Left kidney (tissue), 8 donors: ENCODE data around the gene INAVA. TPM values are rescaled to one million over a fixed set of nuclear protein-coding genes. Genes with fewer than 3 reads are reported as not detected.

Experiments used
- DNase-seq: peaks from one replicate; pipeline ENCODE4 v3.0.0-alpha.2; 2013
- long read RNA-seq, 8 donors: transcript quantifications; one replicate each; lab custom pipeline, GENCODE V29; 2026
- polyA plus RNA-seq: library from polyadenylated mRNA; unstranded; fragments of 120-200 nt; gene quantifications from one replicate; pipeline ENCODE4 v1.2.1, GENCODE V29; 2013; ENCODE audit not compliant: insufficient read length

INAVA gene, protein sequence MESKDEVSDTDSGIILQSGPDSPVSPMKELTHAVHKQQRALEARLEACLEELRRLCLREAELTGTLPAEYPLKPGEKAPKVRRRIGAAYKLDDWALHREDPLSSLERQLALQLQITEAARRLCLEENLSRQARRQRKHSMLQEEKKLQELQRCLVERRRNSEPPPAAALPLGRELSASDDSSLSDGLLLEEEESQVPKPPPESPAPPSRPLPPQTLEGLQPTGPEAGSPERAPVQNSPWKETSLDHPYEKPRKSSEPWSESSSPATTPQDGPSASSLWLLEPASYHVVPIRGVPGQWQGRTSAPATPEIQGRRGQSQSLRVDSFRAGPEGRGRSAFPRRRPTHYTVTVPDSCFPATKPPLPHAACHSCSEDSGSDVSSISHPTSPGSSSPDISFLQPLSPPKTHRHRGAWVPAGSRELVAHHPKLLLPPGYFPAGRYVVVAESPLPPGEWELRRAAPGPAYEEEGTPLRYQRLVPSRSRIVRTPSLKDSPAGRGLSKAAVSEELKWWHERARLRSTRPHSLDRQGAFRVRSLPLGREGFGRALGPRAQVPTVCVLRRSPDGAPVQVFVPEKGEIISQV
- 33.8 TPM for polyA plus RNA-seq
- long read RNA-seq, donor 1, full-length matches to known transcripts: 5 of 5 reads
- long read RNA-seq, donor 1, partial matches to known transcripts: 0 of 5 reads
- long read RNA-seq, donor 1, other reads (novel, unspliced or antisense): 0 of 5 reads
- long read RNA-seq, donor 2, full-length matches to known transcripts: 1 of 1 reads
- long read RNA-seq, donor 2, partial matches to known transcripts: 0 of 1 reads
- long read RNA-seq, donor 2, other reads (novel, unspliced or antisense): 0 of 1 reads
- long read RNA-seq, donor 3, full-length matches to known transcripts: 1 of 1 reads
- long read RNA-seq, donor 3, partial matches to known transcripts: 0 of 1 reads
- long read RNA-seq, donor 3, other reads (novel, unspliced or antisense): 0 of 1 reads
- long read RNA-seq, donor 4: 0 reads
- long read RNA-seq, donor 5, full-length matches to known transcripts: 3 of 3 reads
- long read RNA-seq, donor 5, partial matches to known transcripts: 0 of 3 reads
- long read RNA-seq, donor 5, other reads (novel, unspliced or antisense): 0 of 3 reads
- long read RNA-seq, donor 6, full-length matches to known transcripts: 3 of 3 reads
- long read RNA-seq, donor 6, partial matches to known transcripts: 0 of 3 reads
- long read RNA-seq, donor 6, other reads (novel, unspliced or antisense): 0 of 3 reads
- long read RNA-seq, donor 7, partial matches to known transcripts: 0 of 3 reads
- long read RNA-seq, donor 7, other reads (novel, unspliced or antisense): 0 of 3 reads
- long read RNA-seq, donor 8: 0 reads

DNA sequence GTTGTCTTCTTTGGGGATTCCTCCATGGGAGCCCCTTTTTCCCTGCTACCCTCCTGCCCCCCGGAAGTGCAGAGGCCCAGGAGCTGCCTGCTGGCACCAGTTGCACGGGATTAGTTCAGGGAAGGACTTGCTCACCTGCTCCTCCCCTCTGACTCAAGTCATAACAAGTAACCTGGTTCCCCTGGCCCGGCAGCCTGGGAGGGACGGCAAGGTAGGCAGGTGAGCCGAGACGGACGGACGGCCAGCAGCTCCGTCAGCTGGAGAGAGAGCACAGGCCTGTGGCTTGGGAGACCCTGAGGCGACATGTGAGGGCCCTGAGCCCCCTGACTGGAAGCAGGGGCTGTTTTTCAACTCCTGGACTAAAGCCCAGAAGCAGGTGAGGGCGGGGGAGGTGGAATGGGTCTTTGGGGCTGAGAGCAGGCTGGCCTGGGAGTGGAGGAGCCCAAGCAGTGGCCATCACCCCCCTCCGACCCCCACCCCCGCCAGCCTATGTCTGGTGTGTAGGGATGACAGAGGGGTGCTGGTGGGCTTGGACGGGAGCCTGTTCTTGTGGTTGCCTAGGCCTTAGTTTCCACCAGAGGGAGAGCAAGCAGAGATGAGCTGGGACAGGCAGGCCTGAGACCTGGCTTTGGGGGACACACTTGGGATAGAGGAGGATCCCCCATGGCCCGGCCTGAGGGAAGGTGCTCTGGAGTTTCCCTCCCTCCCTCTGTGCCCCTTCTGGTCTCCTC, at the start of gene INAVA:
TSS of gene INAVA (plus strand) at position 189 of the 731 bp plus-strand sequence. CDS start 3,501 bp downstream, outside the sequence.
- DNase-seq: no peak

DNA sequence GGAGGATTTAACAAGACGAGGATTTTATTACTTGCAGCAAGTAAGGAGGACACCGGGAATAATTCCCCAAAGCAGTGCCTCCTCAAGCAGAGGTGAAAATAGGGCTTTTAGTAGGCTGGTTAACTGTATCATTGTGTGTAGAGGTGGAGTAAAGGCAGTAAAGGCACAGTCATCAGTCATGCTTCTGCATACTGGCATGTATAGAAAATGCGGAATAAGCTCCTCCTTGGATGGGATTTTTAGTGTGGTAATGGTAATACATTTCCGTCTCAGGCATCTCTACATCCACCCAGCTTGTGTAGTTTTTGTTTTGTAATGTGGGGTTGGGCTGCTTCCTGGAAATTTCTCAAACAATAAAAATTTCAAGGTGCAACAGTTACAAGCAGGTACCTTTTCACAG, 49.3 kb upstream of the INAVA start:
- DNase-seq: no peak

DNA sequence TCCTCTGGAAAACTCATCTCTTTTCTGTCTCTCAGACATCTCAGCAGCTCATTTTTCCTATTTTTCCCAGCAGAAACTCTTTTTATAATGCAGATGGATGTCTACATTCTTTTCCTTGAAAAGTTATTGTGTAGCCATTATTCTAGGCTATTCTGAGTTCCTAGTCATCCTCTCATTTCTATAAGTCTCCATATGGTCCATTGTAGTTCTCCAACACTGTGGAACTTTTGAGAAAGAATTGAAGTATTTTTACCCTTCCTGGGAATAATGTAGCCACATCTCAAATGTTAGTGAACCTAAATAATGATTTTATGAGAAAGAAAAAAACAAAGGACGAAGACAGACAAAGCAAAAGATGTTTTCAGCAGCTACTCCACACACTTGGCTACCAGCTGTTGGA, 48.3 kb upstream of the INAVA start:
- no peak for DNase-seq

DNA sequence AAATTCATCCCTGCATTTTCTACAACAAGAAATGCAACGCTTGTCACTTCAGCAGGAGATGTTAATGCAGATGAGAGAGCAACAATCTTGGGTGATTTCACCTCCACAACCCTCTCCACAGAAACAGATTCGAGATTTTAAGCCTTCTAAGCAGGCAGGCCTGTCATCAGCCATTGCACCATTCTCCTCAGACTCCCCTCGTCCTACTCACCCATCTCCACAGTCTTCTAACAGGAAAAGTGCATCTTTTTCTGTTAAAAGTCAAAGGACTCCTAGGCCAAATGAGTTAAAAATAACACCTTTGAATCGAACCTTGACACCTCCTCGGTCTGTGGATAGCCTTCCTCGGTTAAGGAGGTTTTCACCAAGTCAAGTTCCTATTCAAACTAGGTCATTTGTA, 45.3 kb upstream of the INAVA start:
- DNase-seq: no peak

DNA sequence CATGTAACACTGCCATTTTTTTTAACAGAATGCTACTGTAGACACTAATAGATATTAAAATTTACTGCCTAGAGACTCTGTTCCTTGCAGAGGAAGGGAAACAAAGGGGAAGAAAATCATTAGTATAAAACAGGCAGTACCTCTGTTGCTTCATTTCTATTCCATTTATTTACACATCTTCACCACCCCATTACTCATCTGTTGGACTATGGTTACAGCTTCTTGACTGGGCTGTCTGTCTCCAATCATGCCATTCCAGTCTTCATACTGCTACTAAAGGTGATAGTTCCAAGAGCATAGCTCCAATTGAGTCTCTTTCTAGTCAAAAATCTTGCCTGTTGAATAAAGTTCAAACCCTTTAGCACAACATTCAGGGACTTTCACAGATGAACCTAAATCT, 44.1 kb upstream of the INAVA start:
- no peak for DNase-seq

DNA sequence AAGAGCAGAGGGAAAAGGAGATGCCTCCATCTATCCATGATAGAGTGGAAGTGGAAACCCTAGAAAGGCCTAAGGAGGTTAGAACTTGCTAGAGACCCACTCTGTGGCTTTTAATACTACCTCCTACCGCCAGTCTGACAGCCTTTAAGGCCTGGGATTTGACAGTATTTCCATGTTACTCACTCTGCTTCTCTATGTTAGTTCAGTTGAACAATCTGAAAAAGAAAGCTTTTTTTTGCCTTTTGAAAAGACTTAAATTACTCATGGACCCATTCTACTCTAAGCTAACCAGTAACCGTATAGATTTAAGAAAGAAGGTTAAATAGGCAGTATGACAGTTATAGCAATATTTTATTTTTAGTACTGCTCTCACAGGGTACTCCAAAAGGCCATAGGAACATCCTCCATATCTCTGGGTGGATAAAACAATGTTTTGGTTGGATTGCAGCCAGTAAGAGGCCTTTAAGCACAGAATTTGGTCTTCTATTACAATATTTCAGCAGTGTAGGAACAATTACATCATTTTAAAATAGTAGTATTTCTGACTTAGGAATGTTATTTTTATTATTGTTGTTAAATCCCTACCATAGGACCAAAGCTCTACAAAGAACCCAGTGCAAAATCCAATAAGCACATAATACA, 37.9 kb upstream of the INAVA start:
- peak; percentile 43 for DNase-seq

DNA sequence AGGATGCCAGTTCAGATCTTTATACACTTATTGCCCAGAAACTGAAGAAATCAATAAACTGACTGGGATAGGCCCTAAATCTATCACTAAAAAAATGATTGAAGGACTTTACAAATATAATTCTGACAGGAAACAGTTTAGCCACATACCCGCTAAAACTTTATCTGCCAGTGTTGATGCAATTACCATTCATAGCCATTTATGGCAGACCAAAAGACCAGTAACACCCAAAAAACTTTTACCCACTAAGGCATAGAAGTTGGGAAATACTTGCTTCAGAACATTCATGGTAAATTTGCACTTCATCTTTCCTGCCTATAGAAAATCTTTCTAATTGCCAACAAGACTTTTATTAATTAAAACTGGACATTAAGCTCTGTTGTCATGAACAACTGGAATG, 36.9 kb upstream of the INAVA start:
- no peak for DNase-seq

DNA sequence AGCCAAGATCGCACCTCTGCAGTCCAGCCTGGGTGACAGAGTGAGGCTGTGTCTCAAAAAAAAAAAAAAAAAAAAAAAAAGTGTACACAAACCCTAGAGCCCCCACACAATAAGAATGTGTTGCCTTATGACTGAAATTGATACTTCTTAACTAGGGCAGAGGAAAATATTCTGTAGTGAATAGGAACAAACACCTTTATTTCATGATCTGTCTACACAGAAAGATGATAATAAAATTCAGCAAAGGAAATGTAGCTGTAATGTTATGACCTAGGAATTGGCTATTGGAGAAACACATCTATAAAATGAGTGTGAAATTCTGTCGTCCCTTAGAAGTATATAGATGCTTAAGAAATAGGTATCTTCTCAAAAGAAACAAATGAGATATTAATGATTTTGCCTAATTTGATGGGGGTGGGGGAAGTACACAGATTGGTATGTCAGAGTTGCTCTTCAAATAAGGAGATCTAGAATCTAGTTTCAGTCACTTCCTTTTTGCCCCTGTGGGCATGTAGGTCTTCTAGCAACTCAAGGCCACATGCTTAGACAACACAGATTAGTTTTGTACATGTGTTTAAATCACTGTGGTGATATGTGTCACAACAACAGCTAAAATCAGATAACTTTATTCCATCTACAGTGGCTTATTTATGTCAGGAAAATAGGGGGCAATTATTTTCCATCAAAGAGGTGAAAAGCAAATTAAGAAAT, 32.6 kb upstream of the INAVA start:
- DNase-seq: no peak

DNA sequence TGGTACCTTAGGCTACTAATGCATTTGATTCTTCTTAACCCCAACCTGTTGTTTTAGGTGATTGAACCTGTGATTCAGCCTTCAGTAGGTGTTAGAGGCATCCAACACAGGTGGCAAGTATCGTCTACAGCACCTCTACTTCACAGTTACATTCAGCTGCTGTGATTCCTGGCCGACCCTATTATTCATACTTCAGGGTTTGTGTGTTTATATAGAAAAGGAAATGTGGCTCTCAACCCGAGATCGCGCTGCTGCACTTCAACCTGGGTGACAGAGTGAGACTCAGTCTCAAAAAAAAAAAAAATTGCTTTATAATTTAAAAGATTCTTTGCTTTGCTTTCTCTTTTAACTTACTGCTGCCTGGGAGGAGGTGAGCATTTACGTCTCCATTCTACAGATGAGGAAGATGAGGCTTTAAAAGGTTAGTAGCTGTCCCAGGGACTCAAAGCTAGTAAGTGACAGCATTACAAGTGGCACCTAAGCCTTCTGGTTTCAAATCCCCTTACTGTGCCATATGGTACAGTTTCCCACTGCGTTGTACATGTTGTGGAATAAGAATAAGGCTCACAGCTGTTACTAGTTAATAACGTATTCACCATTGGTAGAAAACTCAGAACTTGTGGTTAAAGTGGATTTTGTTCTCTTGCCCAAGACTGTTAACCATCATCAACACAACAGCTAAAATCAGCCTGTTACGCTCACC, 31.8 kb upstream of the INAVA start:
- no peak for DNase-seq

DNA sequence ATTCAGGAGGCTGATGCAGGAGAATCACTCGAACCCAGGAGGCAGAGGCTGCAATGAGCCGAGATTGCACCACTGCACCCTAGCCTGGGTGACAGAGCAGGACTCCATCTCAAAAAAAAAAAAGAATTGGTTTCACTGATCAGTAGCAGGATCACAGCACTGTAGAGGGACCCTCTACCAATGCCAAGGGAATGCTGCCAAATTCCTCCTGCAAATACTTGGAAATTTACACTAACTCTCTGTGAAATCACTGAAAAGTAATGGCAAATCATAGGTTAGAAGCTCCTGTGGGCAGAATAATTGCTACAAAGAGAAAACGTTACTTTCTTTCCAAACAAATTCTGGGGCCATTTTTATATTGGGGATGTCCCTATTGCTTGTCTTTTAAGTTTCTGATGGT, 28.6 kb upstream of the INAVA start:
- no peak for DNase-seq

DNA sequence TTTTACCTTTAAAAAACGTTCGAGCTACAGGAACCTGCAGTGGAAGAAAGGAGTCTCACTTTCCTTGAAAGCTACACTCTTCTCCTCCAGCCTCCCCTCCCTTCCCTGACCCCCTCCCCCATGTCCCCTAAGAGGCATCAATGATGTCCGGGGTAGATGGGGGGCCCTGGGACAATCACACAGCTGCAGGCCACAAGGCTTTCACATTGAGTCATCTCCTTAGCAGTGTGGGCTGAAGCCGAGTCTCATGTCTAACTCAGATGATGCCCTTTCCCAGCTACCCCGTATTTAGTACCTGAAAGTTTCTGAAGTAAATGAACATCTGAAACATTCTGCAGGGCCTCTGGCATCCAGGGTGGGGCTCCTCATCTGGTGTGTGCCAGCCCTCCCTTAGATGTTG, 28.2 kb upstream of the INAVA start:
- no peak for DNase-seq

DNA sequence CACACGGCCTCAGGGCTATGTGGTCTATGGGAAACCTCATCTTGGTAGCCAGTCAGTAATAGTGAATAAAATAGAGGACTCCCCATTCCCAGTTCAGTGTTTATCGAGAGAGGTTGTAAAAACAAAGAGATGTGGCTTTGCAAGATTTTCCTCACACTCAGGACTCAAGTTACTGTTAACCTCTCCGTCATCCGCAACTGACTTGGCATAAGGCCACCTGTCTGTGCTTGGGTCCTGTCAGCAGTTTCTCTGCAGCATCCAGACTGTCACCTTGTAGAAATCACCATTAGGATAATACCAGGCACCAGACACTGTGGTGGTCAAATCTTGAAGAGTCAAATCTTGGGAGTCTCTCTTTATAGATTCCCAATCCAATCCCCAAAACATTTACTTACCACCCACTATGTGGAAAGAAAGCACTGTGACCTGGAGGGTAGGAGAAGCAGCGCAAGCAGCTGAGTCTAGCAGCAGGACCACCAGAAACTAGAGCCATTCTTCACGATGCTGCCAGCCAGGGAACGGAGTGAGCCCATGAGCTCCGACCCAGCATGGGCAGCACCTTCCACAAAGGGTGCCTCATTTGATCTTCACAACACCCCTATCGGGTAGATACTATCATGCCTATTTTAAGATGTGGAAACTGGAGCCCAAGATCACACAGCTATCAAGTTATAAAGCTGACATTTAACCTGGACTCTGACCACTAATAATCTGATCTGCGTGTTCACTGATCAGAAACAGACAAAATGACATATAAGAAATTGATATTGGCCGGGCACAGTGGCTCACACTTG, 27.5 kb upstream of the INAVA start:
- DNase-seq: peak; percentile 33

DNA sequence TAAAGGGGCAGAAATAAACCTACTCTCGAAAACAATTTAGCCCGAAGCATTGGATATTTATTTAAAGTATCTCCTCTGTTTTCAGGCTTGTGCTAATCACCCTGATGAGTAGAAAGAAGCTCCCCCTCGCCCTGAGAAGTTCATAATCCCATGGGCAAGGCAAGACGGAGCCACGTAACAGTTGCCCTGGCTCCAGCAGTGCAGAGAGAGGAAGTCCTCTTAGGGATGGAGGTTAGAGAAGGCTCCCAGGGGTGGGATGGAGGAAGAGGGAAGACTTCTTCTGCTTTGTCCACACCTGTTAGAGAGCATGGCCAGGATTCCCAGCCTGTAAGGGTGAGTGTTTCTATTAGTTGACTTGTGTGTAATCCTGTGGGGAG, 25.3 kb upstream of the INAVA start:
- DNase-seq: no peak

DNA sequence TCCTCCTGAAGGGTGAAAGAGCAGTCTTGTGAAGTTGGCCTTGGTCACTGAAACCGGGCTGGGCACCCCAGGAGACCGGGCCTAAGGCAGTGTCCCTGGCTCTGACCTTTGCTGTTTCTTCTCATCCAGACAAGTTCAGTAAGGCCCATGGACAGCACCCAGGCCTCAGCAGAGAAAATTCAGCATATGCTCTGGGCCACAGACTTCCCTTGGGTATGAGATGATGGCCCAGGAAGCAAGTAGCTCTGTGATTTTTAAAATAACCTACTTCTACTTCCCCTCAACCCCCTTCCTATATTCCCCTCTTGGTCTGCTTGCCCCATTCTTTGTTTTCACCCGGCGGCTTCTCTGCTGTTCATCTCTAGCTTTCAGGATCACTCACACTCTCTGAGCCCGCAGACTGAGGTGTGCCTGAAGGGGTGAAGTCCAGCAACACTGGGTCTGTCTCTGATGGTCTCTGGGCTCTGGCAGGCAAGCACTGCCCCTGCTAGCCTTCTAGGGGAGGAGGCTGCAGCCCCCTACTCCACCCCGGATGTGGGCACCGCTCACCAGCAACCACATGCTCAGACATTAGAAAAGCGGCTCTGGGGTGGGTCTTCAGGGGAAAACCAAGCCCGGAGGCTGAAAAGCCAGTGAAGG, 24.8 kb upstream of the INAVA start:
- no peak for DNase-seq

DNA sequence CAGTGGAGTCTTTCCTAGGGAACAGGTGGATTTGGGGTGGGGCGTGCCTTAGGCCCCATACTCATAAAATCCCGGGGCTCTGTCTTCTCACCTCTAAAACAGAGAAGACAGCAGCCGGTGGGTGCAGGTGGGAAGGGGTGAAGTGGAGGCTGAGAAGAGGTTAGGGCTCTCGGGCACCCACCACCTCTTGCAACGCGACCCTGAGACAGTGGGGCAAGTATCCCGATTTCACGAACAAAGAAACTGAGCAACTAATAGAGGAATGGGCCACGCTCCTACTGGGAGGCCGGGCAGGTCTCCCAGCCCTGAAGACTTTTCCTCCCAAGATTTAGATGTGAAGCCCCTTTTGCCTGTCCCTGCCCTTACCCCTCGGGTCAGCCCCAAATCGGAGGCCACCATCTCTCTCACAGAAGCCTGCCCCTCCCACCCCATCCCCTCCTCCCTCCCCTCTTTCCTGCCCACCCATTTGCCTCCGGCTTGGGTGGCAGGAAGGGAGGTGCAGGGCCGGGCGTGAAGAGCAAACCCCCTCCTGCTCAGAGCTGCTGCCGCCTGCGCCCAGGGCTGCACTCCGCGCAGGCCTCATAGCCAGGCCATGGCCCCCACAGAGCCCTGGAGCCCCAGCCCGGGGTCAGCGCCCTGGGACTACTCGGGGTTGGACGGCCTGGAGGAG, 22.1 kb upstream of the INAVA start, which contains the start of gene GPR25:
TSS of gene GPR25 (plus strand) at position 536 of the 670 bp plus-strand sequence. CDS start at position 593, 57 bp downstream.
- no peak for DNase-seq

DNA sequence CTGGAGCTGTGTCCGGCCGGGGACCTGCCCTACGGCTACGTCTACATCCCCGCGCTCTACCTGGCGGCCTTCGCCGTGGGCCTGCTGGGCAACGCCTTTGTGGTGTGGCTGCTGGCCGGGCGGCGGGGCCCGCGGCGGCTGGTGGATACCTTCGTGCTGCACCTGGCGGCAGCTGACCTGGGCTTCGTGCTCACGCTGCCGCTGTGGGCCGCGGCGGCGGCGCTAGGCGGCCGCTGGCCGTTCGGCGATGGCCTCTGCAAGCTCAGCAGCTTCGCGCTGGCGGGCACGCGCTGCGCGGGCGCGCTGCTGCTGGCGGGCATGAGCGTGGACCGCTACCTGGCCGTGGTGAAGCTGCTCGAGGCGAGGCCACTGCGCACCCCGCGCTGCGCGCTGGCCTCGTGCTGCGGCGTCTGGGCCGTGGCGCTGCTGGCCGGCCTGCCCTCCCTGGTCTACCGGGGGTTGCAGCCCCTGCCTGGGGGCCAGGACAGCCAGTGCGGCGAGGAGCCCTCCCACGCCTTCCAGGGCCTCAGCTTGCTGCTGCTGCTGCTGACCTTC, 21.5 kb upstream of the INAVA start:
- no peak for DNase-seq
